SK-N-SH (cell line): ENCODE data around the gene PACSIN2.

Experiments
- CHD2 ChIP-seq: fragments of 150-350 bp; IDR thresholded peaks from 2 replicates; pipeline ENCODE4 v1.6.1; 2018; ENCODE audit warnings: low read length; ENCODE audit not compliant: partially characterized antibody
- CTCF ChIP-seq: fragments of 200-600 bp; sonication (generic); IDR thresholded peaks from 2 replicates; pipeline ENCODE4 v1.6.1; 2017; ENCODE audit warnings: antibody characterized with exemption, mild to moderate bottlenecking, moderate library complexity
- EP300 ChIP-seq, 2 experiments: IDR thresholded peaks; 2 replicates each; pipeline versions ENCODE4 v1.4.0 to v1.6.1; 2012; ENCODE audit warnings: borderline replicate concordance in 1 of 2, low read depth in 1 of 2, low read length in 1 of 2
- EZH2phosphoT487 ChIP-seq: fragments of 200-600 bp; sonication (generic); IDR thresholded peaks from 2 replicates; pipeline ENCODE4 v1.6.1; 2017; ENCODE audit warnings: low read depth, mixed run types, mild to moderate bottlenecking, antibody characterized with exemption, moderate library complexity, borderline replicate concordance
- FOXM1 ChIP-seq: IDR thresholded peaks from 2 replicates; pipeline ENCODE4 v1.4.0; 2012; ENCODE audit warnings: low read depth, mild to moderate bottlenecking
- IRF3 ChIP-seq: fragments of 150-350 bp; IDR thresholded peaks from 2 replicates; pipeline ENCODE4 v1.6.1; 2016; ENCODE audit warnings: mild to moderate bottlenecking, low read depth, low read length
- JUND ChIP-seq: IDR thresholded peaks from 2 replicates; pipeline ENCODE4 v1.4.0; 2012
- POLR2AphosphoS5 ChIP-seq: IDR thresholded peaks from 2 replicates; pipeline ENCODE4 v1.6.1; 2012; ENCODE audit warnings: low read depth, low read length
- RCOR1 ChIP-seq: fragments of 150-350 bp; IDR thresholded peaks from 2 replicates; pipeline ENCODE4 v1.6.1; 2017; ENCODE audit warnings: antibody characterized with exemption, low read length

- TF ChIP-seq CTCF, result no peak
- no peak for TF ChIP-seq POLR2AphosphoS5
- no peak for TF ChIP-seq CHD2
- no peak for TF ChIP-seq JUND
- TF ChIP-seq RCOR1, result no peak
- no peak for TF ChIP-seq EP300 (IDR thresholded peaks at IDR 0.05; ENCODE audit: borderline replicate concordance in 1 of 2, low read depth in 1 of 2, low read length in 1 of 2)
- TF ChIP-seq EZH2phosphoT487, result no peak
- TF ChIP-seq IRF3, result no peak
- no peak for TF ChIP-seq FOXM1
Observed at GRCh38 chr22:42928969-42929837, 85.7 kb downstream of the PACSIN2 start.
